Measurements from ENCODE around the gene POPDC2.

POPDC2 gene

GRCh38 chr3:119630128-119630879, 30.1 kb downstream of the POPDC2 start:
- TF ChIP-seq CTCF (IDR thresholded peaks at IDR 0.05; ENCODE audit: extremely low read depth, missing control alignments) = no peak
- no peak for DNase-seq (ENCODE audit: low spot score)

GRCh38 chr3:119628816-119629445, 31.5 kb downstream of the POPDC2 start:
- peak; percentile 42 for DNase-seq (ENCODE audit: low spot score)

GRCh38 chr3:119628390-119628789, 32.0 kb downstream of the POPDC2 start:
- no peak for TF ChIP-seq CTCF (IDR thresholded peaks at IDR 0.05; ENCODE audit: extremely low read depth, missing control alignments)
- no peak for DNase-seq (ENCODE audit: low spot score)

More at GRCh38 chr3:119628816-119629445, 31.5 kb downstream of the POPDC2 start:
- TF ChIP-seq CTCF (IDR thresholded peaks at IDR 0.05; ENCODE audit: extremely low read depth, missing control alignments) = no peak

- no peak for TF ChIP-seq CTCF (IDR thresholded peaks at IDR 0.05; ENCODE audit: extremely low read depth, missing control alignments)
- no peak for DNase-seq (ENCODE audit: low spot score)
Observed at GRCh38 chr3:119627461-119627860, 32.9 kb downstream of the POPDC2 start.

GRCh38 chr3:119626196-119626595, 34.2 kb downstream of the POPDC2 start:
- TF ChIP-seq CTCF (IDR thresholded peaks at IDR 0.05; ENCODE audit: extremely low read depth, missing control alignments) = no peak
- DNase-seq (ENCODE audit: low spot score) = no peak

- no peak for TF ChIP-seq CTCF (IDR thresholded peaks at IDR 0.05; ENCODE audit: extremely low read depth, missing control alignments)
- no peak for DNase-seq (ENCODE audit: low spot score)
Observed at GRCh38 chr3:119625451-119626153, 34.8 kb downstream of the POPDC2 start.
